GM21825 (cell line): ENCODE results near the gene SIN3A.
A peak's percentile ranks its signal among the peaks of the same experiment; 100 is the strongest.
"Not testable (repeated sequence)": the region's sequence is repeated elsewhere in the genome, so short reads cannot be mapped to it uniquely, and the experiment has no call there.

Experiments
- ATAC-seq: cut with Tn5 transposase; IDR thresholded peaks from one replicate; pipeline ENCODE4 v1.9.1; 2021; ENCODE audit warnings: mild to moderate bottlenecking, moderate library complexity; ENCODE audit not compliant: unreplicated experiment

The SIN3A gene

DNA sequence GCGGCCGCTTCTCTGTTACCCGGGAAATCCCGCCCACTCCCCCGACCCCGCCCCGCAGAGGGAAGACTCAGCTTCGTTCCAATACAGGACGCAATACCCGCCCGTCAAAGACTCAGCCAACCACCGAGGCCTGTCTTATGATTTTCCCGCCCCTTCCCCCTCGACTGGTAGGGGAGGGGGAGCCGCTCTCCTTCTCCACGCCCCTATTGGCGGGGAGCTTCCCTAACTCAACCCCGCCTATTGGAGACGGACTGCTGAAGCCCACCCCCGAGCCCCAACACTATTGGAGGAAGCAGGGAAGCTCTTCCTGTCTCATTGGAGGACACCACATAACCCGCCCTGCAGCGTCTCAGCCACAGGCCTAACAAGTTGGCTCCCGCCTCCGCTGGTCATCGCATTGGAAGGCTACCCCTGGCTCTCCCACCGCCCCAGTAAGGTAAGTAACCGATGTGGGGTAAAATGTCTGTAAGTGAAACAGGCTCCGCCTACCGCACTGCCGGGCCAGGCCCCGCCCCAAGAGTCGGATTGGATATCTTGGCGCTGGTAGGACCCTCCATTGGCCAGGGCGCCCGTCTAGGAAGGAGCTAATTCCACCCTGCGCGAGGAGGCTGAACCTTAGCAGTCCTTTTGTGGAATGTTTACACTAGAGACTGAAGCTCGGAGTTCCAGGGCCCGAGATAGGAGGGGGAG is at the start of gene SIN3A:
Gene SIN3A (minus strand): TSS at position 17 of the 690 bp plus-strand sequence. CDS start 21,315 bp downstream, outside the sequence.
- ATAC-seq = peak; percentile 39

DNA sequence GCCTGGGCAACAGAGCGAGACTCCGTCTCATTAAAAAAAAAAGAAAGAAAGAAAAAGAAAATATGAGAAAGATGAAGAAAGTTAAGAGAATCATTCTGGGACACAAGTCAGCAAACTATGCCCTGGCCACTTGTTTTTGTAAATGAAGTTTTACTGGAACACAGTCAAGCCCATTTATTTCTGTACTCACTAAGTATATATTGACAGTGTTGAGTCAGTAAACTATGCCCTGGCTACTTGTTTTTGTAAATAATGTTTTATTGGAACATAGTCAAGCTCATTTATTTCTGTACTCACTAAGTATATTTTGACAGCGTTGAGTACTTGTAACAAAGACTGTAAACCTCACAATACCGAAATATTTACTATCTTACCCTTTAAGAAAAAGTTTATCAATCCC is 42.2 kb upstream of the SIN3A start:
- no peak for ATAC-seq

DNA sequence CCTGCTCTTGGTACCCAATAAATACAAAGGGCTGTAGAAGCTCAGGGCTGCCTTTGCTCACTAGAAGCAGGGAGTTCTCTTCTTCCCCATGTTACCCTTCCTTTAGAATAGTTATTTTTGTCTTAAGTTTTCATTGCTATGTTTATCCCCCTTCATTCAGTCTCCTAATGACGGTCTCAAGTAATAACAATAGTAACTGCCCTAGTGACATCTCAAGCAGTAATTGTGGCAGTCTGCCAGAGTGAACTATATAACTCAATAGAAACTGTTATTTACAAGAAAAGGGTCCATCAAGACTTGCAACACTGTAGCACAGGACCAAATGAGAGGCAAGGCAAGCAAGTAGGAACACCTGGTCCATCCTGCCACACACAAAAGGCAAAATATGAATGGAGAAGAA is 32.5 kb upstream of the SIN3A start:
- no peak for ATAC-seq

DNA sequence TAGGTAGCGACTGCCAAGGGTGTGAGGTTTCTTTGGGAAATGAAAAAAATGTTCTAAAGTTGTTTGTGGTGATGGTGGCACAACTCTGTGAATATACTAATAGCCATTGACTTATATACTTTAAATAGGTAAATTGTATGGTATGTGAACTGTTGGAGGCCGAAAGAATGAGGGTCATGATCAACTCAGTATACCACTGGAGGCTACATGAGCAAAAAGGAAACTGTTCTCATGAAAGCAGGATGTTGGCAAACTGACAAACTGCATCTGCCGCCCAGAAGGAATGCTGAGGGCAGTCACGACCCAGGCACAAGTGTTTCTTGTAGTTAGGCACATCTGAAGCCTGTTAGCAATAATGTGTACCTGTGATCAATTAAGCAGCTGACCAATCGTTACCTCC is 32.1 kb upstream of the SIN3A start:
- ATAC-seq = not testable (repeated sequence)

DNA sequence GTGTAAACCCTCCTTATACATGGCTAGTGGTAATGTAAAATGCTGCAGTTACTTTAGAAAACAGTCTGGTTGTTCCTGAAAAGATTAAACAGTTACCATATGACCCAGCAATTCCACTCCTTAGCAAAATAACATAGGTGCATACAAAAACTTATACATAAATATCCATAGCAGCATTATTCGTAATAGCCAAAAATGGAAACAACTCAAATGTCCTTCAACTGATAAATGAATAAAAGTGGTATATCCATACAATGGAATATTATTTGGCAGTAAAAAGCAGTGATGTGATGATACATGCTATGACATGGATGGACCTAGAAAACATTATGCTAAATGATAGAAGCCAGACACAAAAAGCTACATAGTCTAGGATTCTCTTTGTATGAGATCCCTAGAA is 31.6 kb upstream of the SIN3A start:
- no peak for ATAC-seq

DNA sequence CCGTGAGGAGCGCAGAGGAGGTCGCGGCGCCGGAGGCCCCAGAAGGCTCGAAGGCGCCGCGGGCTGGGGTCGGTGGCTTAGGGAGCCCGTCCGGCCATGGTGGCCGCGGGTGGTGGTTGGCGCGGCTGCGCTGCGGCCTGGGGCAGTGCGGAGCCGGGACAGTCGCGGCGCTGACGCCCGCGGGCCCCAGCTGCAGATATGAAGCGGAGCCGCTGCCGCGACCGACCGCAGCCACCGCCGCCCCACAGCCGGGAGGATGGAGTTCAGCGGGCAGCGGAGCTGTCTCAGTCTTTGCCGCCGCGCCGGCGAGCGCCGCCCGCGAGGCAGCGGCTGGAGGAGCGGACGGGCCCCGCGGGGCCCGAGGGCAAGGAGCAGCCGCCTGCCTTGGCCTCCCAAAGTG is 29.0 kb upstream of the SIN3A start:
- not testable (repeated sequence) for ATAC-seq

DNA sequence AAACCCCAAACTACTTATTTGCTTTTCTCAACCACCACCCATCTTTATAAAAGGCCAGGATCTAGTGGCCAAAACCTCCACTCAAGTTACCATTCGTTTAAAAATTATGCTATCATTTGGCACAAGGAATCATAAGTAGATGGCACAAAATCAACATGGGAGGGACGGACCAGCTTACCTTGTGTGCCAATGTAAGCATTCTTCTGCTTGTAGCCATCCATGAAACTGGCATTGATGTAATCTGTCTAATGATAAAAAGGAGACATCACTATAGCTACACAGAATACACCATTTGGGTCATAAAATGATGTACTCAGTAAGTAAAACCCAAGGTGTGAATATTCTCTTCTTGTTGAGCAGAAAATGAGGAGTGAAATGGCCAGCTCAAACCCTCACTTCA is 28.2 kb upstream of the SIN3A start:
- no peak for ATAC-seq

DNA sequence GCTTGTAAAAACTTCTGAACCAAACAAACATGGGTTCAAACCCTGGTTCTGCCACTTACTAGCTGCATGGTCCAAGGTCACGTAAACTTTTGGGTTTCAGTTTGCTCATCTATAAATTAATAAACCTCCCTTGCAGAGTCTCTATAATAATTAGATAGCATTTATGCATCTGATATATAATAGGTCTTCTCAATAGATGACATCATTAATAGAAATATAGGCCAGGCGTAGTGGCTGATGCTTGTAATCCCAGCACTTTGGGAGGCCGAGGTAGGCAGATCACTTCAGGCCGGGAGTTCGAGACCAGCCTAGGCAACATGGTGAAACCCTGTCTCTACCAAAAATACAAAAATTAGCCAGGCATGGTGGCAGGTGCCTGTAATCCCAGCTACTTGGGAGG is 25.6 kb upstream of the SIN3A start:
- not testable (repeated sequence) for ATAC-seq

DNA sequence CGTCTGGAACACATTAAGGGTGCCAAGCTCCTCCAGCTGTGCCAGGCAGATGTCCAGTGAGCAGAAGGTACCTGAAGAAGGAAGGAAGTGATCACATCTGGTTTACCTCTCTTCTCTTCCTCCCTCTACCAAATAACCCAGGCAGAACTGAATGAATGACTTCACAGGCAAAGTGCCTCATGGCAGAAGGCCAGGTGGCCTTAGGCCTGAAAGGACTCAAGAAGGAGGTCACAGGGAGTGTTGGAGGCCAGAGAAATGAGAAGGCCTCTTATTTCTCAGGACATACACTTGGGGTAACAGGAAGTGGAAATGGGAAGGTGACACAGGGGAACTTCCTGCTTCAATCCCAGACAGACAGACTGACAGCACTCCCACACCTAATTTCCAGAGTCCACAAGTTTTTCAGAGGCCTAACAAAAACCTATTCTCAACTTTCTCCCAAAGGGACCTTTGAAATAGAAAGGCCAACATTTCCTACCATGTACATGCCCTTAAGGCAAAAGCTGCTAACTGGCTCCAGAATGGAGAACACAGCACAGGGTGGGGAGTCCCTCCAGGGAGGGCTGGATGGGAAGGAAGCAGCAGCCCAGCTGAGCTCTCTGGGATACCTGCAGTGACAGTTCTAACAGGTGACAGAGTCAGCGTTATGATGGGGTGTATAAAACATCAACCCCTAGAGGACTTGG is 17.6 kb upstream of the SIN3A start:
- ATAC-seq = no peak

DNA sequence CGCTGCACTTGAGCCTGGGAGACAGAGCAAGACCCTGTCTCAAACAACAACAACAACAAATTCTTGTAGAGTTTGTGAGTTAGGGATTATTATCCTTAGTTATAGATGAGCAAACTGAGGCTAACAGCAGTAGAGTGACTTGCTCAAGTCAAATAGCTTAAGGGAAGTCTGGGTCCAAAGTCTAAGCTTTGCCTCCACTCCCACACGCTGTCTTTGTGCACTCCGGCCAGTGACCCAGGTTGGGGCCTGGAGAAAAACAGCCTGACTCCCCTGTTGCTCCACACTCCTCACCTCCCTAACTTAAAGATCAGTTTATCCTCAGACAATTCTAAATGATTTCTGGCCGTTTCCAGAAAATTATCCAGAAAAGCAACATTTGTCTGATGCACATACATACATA is 9.2 kb upstream of the SIN3A start:
- no peak for ATAC-seq

DNA sequence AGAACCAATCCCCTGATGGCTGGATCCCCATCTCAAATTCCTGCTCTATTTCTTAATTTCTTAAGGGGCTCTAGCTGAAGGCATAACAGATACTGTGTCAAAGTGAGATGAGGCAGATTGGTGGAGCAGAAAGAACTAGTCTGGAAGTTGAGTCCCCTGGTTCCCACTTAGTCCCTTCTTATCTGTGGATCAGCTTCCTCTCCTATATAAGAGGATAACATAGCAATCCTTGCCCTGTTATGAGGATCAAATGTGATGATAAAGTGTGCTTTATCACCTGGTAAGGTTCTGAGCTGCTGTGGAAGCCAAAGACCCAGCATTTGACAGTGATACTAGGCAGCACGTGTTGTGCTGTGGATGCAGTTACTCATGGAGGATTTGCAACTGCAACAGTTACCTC is 8.1 kb upstream of the SIN3A start:
- ATAC-seq = no peak

DNA sequence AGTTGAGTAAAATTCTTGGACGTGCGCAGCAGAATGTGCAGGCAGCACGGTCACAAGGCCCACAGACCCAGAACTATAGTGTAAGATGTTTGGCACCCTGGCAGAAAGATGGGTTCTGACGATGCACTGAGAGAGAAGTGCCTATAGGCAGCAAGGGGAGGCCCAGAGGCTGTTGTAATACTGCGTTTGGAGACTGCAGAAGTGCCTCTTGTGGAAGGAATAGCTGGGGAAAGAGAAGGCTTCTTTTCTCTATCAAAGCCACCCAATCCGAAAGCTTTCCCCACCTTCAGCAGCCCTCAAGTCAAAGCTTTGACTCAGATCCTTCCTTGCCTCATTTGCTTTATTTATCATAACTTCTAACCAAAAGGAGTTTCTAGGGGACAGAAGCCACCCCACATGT is 5.2 kb upstream of the SIN3A start:
- no peak for ATAC-seq

DNA sequence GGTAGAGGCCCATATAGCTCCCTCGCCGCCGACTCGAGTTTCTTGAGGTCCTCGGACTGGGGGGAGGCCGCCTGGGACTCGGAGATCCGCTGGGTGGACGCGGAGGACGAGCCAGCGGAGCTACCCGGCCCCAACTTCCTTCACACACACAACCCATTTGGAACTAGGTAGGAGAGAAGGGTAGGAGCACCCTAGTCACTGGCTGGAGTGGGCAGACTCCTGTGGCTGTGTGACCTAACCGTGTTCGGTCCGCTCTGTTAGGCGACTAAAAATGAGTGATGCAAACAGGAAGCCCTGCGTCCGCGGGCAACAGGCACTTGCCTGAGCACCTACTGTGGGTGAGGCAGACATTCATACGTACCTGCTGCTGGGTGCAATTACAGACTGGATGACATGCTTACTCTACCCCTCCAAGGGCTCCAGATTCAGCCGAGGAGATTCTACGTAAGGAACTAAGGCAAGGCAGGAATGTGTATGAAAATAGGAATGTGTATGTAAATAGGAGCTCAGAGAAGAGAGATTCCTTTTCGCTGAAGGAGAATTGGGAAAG is 4.6 kb upstream of the SIN3A start:
- no peak for ATAC-seq

DNA sequence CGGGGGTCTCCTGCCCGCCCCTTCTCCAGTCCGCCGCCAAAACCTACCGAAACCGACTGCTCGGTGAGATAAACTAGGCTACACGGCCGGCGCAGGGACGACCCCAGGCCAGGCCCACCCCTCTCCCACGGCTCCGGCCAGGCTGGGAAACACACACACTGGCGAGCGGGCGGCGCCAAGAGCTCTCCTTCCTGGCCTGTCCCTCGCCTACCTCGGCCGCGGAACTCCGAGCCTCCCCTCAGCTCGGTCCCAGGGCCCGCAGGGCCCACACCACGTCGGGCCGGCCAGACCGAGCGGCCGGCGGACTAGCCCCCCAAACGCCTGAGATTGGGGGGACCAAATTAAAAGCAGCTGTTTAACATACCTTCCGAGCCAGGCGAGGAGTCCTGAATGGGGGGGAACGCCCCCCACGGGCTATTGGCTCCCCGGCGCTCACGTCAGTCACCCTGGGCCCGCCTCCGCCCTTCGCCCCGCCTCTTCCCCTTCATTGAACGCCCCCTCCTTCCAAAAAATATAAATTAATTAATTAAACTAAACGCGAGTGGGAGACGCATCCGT is 4.0 kb upstream of the SIN3A start:
- ATAC-seq = no peak

DNA sequence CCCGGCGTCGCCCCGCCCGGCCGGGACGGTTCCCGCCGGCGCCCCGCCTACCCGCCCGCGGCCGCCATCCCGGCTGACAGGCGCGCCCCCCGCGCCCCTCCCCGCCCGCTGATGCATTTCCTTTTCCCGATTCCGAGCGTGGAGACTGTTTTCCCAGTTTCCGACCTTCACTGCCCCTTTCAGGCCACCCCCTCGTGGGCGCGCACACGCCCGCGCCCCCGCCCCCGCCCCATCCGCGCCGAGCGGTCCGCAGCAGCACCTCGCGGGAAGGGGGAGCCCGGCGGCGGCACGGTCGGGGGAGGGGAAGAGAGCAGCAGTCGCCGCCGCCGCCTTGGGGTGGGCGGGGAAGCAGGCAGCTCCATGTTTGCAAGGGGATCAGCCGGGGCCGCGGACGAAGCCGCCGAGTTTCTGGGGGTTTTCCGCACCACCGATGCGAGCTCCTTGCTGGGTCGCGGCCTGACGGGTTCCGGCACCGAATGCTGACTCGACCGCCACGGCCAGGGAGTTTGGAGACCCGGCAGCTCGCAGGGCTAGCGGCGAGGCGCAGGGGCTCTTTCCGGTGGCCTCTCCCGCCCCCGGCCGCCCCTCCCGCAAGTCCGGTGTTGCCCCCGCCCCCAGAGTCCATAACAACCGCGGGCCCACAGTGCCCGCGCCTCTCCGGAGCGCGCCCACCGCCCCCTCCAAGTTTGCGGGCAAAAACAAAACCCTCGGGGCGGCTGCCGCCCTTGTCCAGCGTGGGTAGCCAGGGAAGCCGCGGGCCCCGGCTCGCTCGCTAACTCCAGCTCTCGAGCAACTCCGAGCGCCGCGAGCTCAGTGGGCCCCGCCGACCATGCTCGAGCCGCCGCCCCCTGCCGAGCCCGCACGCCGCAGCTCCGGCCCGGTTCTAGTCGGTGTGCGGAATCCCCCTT is 3.2 kb upstream of the SIN3A start:
- no peak for ATAC-seq

DNA sequence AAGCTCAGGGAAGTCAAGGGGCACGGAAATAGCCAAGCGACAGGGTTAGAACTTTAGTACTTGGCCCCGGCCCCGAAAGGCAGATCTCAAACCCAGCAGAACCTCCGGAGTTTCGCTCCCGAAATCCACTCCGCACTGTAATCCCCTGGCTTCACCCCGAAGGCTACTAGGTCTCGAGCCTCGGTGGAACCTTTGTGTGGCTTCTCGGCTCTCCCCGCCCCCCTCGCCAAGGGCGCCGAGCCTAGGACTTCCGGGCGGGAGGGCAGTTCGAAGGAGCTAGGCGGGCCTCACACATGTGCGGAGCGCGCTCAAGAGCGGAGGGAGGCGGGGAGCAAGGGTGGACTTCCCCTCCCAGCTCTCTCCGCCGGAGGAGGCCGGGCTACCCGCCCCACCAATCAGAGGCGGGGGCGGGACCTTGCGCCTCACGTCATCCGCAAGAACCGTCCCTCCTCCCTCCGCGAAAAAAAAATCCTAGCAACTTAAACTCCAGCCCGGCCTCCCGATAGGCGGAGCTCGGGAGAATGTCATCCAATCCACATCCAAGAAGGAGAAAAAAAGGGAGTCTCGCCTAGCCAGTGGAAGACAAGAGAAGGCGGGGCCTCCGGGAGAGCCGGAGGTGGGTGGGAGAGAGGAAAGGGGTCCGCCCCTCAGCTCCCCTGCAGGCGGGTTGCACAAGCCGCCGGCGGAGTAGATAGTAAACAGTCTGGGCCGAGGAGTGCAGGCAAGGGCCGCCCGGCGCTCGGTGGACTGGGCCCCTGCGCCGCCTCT is 2.4 kb upstream of the SIN3A start:
- peak; percentile 30 for ATAC-seq

DNA sequence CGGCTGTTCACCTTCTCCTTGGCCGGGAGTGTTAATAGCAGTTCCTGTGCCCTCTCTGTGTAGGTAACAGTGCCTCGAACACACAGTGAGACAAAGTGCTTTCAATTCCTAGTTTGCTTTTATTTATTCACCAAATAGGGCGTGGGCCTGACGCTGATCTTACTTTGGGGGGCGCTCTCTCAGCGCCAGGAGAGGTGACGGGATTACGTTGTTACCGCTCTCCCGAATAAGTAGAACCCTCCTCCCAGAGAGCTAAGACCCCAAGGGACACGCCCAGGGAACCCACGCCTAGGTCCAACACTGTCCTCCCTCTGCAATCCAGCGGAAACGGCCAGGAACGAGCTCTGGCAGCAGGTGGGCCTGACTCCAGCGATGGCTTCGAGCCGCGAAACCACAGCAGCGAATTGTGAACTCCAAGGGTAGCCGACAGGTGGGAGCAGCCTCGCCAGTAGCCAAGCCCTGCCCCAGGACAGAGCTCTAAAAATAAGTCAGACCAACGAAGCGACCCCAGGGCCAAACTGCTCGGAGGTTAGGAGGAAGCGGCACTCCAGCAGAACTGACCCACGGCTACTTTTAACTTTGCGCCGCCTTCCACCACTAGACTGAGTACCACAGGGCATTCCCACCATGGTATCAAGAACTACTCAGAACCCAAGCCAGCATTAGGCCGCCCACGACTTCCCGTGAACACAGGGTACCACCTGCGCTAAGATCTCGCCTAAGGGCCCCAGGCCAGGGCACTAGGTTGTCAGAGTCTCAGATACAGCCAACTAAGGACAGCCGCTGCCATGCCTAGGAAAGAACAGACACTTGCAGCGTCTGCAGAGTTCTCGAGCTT is 1.6 kb upstream of the SIN3A start:
- no peak for ATAC-seq

DNA sequence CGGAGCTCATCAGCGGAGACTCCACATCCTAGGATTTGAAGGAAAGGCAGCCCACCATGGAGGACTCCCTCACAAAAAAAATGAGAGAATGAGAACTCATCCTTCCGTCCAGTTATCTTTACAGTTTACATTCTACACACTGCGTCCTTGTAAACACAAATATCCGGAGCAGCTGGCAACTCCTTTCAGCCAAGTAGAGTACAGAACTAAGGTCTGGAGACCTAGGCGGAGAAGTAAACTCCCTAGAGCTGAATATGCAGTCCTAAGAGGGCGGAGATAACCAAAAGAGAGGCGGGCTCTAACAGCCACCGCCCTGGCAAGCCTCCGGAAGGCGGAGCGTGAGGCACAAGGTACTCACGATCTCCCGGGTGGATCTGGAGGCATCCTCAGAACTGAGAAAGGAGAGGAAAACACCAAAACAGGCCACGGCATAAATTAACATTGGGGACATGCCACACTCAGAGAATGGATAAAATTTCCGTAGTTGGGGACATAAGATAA is 924 bp upstream of the SIN3A start:
- no peak for ATAC-seq

DNA sequence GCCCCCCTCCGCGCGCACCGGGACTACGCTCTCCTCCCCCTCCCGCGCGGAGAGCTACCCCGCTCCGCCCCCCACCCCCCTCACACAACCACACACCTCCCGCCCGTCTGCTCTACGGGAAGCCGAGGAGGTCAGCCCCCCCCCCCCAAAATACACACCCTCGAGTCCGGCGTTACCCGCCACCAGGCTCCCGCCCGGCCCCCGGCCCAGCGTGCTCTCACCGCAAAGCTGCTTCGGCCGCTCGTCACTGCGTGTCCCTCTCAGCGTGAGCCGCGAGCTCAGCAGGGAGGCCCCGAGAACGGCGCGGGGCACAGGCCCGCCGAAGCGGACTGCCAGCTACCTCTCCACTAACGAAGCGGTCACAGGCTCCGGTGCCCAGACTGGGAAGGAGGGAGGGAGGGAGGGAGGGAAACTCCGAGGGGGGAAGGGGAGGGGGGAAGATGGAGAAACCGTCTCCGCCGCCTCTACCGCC is 252 bp downstream of the SIN3A start:
- no peak for ATAC-seq
